Measurements from ENCODE around the gene LIF. TPM values are rescaled to one million over a fixed set of nuclear protein-coding genes. Genes with fewer than 3 reads are reported as not detected.

LIF gene
- total and polyA plus RNA-seq, 2 donors from 2014 or later: 0.67 to 10.7 TPM

GRCh38 chr22:30208631-30209603, 37.6 kb downstream of the LIF start:
- Histone ChIP-seq H3K9ac (ENCODE audit: low read length in 3 of 3) (no peak overlapping the region), H3K9me3 (ENCODE audit: control insufficient read depth in 2 of 3, insufficient read depth in 1 of 3, low read length in 3 of 3) (no peaks in the 10 kb centered on the region), H3K27me3 (ENCODE audit: control insufficient read depth, insufficient read depth, low read length) (no peaks in the 10 kb centered on the region), H3K36me3 (ENCODE audit: control insufficient read depth in 2 of 3, insufficient read depth in 3 of 3, low read length in 3 of 3) (no peaks in the 10 kb centered on the region), H3K4me3 (ENCODE audit: low read length in 3 of 3) (no peak overlapping the region), H3K4me1 (ENCODE audit: control insufficient read depth in 2 of 3, insufficient read depth in 2 of 3, low read depth in 1 of 3, low read length in 3 of 3) (peaks cover 0 to 9% (median 4%) of the 10 kb centered on the region in 3 donors), H3K27ac (ENCODE audit: low read depth in 2 of 2, low read length in 2 of 2) (peak overlapping the region; percentile 45 to 63)
- intact Hi-C loops (cut with DNase I): no loop called here
- DNase-seq: peak in 4 of 5 donors; percentile 48 to 93 (median 65)
- TF ChIP-seq, protein P1, sequence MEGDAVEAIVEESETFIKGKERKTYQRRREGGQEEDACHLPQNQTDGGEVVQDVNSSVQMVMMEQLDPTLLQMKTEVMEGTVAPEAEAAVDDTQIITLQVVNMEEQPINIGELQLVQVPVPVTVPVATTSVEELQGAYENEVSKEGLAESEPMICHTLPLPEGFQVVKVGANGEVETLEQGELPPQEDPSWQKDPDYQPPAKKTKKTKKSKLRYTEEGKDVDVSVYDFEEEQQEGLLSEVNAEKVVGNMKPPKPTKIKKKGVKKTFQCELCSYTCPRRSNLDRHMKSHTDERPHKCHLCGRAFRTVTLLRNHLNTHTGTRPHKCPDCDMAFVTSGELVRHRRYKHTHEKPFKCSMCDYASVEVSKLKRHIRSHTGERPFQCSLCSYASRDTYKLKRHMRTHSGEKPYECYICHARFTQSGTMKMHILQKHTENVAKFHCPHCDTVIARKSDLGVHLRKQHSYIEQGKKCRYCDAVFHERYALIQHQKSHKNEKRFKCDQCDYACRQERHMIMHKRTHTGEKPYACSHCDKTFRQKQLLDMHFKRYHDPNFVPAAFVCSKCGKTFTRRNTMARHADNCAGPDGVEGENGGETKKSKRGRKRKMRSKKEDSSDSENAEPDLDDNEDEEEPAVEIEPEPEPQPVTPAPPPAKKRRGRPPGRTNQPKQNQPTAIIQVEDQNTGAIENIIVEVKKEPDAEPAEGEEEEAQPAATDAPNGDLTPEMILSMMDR (IDR thresholded peaks at IDR 0.05; ENCODE audit: borderline replicate concordance, extremely low read depth, insufficient read depth): no peak
- no peak for FAIRE-seq

DNA sequence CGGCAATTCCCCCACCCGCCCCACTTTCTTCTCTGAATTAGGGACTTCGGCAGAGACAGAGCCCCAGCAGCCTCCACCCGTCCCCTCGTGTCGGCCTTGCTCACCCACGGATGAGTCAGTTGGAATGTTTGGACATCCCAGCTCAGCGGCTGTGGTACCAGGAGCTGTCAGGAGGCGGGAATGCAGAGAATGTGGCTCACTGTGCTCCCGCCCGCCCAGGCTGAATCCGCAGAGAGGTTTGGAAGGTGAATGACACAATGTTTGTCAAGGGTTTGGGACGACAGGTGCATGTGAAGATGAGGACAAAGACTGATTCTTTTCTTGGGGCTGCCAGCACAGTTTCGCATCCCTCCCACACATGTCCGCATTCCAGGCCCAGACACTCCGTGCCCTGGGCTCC, 39.6 kb downstream of the LIF start:
- TF ChIP-seq, protein P1 (IDR thresholded peaks at IDR 0.05; ENCODE audit: borderline replicate concordance, extremely low read depth, insufficient read depth): no peak
- H3K27me3 ChIP-seq (ENCODE audit: control insufficient read depth, insufficient read depth, low read length): no peaks in the 10 kb centered on the region
- no peak overlapping the region for H3K27ac ChIP-seq (ENCODE audit: low read depth in 2 of 2, low read length in 2 of 2)
- peak in 4 of 5 donors; percentile 76 to 85 (median 80) for DNase-seq
- H3K4me1 ChIP-seq (ENCODE audit: control insufficient read depth in 2 of 3, insufficient read depth in 2 of 3, low read depth in 1 of 3, low read length in 3 of 3): peaks cover 0 to 10% (median 3%) of the 10 kb centered on the region in 3 donors
- H3K9me3 ChIP-seq (ENCODE audit: control insufficient read depth in 2 of 3, insufficient read depth in 1 of 3, low read length in 3 of 3): no peaks in the 10 kb centered on the region
- no peaks in the 10 kb centered on the region for H3K36me3 ChIP-seq (ENCODE audit: control insufficient read depth in 2 of 3, insufficient read depth in 3 of 3, low read length in 3 of 3)
- no peak for FAIRE-seq
- H3K9ac ChIP-seq (ENCODE audit: low read length in 3 of 3): no peak overlapping the region
- no peak overlapping the region for H3K4me3 ChIP-seq (ENCODE audit: low read length in 3 of 3)
- intact Hi-C loops (cut with DNase I): no loop called here

- Histone ChIP-seq H3K4me3 (ENCODE audit: low read length in 3 of 3) (no peak overlapping the region), H3K9me3 (ENCODE audit: control insufficient read depth in 2 of 3, insufficient read depth in 1 of 3, low read length in 3 of 3) (no peaks in the 10 kb centered on the region), H3K27me3 (ENCODE audit: control insufficient read depth, insufficient read depth, low read length) (no peaks in the 10 kb centered on the region), H3K9ac (ENCODE audit: low read length in 3 of 3) (no peak overlapping the region), H3K27ac (ENCODE audit: low read depth in 2 of 2, low read length in 2 of 2) (peak overlapping the region in 1 of 2 donors; percentile 23), H3K4me1 (ENCODE audit: control insufficient read depth in 2 of 3, insufficient read depth in 2 of 3, low read depth in 1 of 3, low read length in 3 of 3) (peaks cover 0 to 10% (median 3%) of the 10 kb centered on the region in 3 donors), H3K36me3 (ENCODE audit: control insufficient read depth in 2 of 3, insufficient read depth in 3 of 3, low read length in 3 of 3) (no peaks in the 10 kb centered on the region)
- FAIRE-seq: no peak
- intact Hi-C loops (cut with DNase I): no loop called here
- TF ChIP-seq, protein P1 (IDR thresholded peaks at IDR 0.05; ENCODE audit: borderline replicate concordance, extremely low read depth, insufficient read depth): no peak
- peak in 4 of 5 donors; percentile 50 to 73 (median 68) for DNase-seq
These were observed 41.1 kb downstream of the LIF start for GRCh38 chr22:30205281-30206115.
